GM12872 (cell line): ENCODE results near the gene AUNIP.

Experiments used
- CTCF ChIP-seq: IDR thresholded peaks from 3 replicates; pipeline ENCODE4 v1.5.1; 2011; ENCODE audit warnings: low read depth, mild to moderate bottlenecking, low read length, moderate library complexity; ENCODE audit not compliant: insufficient read depth

The AUNIP gene

GRCh38 chr1:25871086-25871703 lies 11.9 kb upstream of the AUNIP start:
- TF ChIP-seq CTCF: no peak

GRCh38 chr1:25870614-25871013 lies 11.4 kb upstream of the AUNIP start:
- TF ChIP-seq CTCF: no peak

- TF ChIP-seq CTCF: no peak
These were observed 10.8 kb upstream of the AUNIP start for GRCh38 chr1:25869909-25870606.

- no peak for TF ChIP-seq CTCF
These were observed 8.1 kb upstream of the AUNIP start for GRCh38 chr1:25867210-25867991.

- no peak for TF ChIP-seq CTCF
These were observed 7.0 kb upstream of the AUNIP start for GRCh38 chr1:25866288-25866687.

- no peak for TF ChIP-seq CTCF
These were observed 5.2 kb upstream of the AUNIP start for GRCh38 chr1:25864434-25864833.

- TF ChIP-seq CTCF: no peak
These were observed 4.4 kb upstream of the AUNIP start for GRCh38 chr1:25863486-25864262.
